NCI-H2107 treated with DMSO at 0.1 percent for 48 hours (cell line): ENCODE results near the gene SAMHD1.
"Not testable (repeated sequence)": the region's sequence is repeated elsewhere in the genome, so short reads cannot be mapped to it uniquely, and the experiment has no call there.

Source experiments
- DNase-seq: peaks from one replicate; lab custom pipeline; 2025; ENCODE audit not compliant: unreplicated experiment; lab: John Stamatoyannopoulos, UW

Gene SAMHD1

DNA sequence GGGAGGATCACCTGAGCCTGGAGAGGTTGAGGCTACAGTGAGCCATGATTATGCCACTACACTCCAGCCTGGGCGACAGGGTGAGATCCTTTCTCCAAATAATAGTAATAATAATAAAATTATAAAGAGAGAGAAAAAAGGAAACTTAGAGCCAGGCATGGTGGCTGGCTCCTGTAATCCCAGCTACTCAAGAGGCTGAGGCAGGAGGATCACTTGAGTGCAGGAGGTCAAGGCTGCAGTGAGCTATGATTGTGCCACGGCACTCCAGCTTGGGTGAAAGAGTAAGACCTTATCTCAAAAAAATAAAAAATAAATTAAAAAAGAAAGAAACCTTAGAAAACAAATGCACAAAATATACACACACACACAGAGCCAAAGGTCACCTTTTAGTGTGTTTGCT, 5.2 kb upstream of the SAMHD1 start:
- DNase-seq, result no peak

DNA sequence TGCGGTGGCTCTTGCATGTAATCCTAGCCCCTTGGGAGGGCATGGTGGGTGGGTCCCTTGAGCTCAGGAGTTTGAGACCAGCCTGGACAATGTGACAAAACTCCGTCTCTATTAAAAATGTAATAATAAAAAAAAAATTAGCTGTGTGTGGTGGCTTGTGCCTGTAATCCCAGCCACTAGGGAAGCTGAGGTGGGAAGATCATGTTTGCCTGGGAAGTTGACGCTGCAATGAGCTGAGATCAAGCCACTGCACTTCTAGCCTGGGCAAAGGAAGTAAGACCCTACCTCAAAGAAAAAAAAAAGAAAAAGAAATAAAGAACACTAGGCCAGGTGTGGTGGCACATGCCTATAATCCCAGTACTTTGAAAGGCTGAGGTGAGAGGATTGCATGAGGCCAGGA, 4.5 kb upstream of the SAMHD1 start:
- no peak for DNase-seq

DNA sequence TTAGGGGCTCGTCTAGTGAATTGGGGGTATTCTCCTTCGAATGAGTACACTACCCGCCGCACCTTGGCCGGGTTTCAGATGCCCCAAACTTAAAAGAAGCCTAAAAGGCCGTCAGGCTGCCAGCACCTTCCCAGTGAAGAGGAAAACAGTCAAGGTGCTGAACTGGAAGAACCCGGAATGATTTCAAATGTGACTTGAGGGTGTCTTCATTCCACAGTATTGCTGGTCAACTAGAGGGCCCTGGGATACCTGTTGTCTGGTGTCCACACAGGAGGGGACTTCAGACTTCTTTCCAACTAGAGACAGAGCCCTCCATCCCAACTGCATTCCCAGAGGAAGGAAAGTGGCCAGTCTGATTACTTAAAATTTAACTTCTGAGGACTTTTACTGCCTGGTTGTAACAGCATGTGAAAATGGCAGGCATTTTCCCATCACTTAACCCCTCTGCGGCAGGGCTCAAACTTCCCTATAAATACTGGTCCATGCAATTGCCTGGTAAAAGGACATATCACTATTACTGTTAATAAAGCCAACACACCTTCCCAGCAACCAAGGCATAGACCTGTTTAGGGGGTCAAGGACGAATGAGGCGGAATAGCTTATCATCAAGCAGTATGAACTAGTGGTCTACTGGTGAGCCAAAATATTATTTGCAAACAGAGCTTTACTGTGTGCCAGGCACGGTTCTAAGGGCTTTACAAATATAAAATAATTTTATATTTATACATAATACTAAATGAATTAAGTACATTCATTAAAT, 651 bp upstream of the SAMHD1 start:
- DNase-seq, result no peak

DNA sequence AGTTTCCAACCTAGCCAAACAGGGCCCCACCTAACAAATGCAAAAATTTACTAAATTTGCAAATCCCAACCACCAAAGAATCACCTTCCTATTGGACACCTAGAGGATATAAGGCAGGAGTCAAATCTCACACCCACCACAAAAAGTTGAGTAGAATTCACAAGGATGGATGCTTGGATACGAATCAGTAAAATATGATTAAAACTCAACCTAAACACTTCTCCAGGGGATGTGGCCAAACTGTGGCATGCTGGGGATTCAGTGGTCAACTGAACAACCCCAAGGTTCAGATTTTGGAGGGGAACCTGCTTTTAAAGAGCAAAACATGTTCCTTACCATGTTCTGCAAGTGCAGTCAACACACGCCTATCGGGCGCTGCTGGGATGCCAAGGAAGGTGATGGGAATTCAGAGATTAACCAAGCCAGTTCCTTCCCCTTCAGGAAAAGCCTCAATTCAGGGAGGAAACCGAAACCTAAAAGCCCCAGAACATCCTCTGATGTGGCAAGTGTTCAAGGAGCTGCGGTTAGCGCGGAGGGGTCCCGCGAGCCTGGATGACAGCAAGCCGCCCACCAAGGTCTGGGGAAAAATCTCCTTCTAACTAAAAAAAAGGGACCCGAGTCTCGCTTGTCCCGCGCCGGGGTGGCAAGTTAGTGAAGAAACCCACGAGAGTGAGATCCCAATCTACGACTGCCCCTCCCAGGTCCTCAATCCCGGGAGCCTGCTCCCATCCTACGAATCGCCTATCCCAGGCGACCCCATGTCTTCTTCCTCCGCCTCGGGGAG, 902 bp downstream of the SAMHD1 start:
- no peak for DNase-seq

DNA sequence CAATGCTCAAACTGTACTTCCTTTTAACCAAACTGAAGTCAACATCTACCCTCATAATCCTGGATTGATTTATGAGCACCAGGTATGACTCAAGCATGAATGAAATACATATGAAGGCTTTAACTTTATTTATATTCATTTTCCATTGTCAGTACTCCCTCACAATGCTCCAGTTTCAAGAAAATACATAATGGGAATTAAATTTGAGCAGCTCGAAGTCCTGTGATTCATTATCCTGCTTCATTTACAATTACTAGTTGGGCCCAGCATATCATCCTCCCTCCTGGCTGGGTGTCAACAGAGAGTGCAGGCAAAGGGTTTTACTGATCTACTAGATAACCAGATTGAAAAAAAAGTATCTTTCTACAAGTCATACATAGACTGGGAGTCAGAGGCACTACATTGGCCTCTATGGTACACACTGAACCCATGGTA, 10.1 kb downstream of the SAMHD1 start:
- no peak for DNase-seq

DNA sequence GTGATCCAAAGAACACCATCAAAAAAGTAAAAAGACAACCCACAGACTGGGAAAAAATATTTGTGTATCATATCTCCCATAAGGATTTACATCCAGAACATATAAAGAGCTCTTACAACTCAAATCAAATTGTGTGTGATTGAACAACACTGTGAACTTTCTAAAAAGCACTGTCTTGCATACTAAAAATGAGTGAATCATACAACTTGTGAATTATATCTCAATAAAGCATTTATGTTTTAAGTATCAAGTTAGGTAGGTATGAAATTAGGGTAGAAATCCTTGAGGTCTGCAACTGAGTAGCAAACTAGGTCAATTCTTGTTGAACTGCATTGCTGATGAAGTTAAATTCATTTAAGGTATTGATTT, 14.1 kb downstream of the SAMHD1 start:
- DNase-seq, result no peak

DNA sequence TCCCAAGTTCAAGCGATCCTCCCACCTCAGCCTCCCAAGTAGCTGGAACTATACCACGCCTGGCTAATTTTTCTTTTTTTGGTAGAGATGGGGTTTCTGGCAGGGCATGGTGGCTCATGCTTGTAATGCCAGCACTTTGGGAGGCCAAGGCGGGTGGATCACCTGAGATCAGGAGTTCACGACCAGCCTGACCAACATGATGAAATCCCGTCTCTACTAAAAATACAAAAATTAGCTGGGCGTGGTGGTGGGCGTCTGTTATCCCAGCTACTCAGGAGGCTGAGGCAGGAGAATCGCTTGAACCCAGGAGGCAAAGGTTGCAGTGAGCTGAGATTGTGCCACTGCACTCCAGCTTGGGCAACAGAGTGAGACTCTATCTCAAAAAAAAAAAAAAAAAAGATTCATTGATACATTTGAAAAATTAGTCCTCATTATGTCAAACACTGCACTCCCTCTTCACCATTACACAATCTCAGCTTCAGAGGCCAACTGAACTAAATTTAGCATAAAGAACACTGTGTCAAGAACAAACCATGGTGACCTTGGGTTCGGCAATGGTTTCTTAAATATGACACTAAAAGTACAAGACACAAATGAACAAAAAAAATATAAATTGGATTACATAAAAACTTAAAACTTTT, 14.6 kb downstream of the SAMHD1 start:
- DNase-seq, result not testable (repeated sequence)

DNA sequence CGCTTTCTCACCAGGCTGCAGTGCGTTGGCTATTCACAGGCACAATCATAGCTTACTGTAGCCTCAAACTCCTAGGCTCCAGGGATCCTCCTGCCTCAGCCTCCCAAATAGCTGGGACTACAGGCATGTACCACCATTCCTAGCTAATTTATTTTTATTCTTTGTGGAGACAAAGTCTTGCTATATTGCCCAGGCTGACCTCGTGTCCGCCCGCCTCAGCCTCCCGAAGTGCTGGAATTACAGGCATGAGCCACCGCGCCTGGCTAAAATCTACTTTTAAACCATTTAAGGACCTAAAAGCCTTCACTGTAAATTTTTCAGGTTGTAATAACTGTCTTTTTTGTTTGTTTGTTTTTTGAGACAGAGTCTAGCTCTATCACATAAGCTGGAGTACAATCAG, 15.2 kb downstream of the SAMHD1 start:
- DNase-seq, result no peak

DNA sequence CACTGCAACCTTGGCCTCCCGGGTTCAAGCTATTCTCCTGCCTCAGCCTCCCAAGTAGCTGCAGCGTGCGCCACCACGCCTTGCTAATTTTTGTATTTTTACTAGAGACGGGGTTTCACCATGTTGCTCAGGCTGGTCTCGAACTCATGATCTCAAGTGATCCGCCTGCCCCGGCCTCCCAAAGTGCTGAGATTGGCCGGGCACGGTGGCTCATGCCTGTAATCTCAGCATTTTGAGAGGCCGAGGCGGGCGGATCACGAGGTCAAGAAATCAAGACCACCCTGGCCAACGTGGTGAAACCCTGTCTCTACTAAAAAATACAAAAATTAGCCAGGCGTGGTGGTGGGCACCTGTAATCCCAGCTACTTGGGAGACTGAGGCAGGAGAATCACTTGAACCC, 17.9 kb downstream of the SAMHD1 start:
- not testable (repeated sequence) for DNase-seq

DNA sequence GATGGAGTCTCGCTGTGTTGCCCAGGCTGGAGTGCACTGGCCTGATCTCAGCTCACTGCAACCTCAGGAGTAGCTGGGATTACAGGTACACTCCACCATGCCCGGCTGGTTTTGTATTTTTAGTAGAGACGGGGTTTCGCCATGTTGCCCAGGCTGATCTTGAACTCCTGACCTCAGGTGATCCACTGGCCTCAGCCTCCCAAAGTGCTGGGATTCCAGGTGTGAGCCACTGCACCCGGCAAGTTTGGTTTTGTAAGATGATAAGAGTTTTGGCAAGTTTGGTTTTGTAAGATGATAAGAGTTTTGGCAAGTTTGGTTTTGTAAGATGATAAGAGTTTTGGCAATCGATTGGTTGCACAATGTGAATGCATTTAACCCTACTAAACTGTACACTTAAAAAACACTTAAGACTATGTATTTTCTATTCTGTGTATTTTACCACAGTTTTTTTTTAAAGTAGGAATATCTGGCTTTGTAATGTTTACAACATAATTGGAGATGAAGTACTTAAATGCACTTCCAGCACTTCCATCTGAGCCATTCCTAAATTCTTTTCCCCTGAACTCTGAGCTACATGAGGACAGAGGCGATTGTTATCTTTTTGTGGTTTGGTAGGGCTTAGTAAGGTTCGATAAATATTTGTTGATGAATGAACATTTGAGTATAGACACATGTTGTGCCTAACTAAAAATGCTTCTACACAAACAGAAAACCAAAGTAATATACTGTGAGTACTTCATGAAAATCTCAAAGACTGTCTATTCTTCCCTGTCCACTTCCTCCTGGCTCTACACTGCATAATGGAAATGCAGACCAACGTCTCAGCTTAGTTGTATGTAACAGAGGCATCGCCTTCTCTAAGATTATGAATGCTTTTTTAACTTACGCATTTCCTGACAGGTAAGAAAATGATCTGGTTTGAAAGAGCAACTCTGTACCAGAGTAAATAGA, 18.8 kb downstream of the SAMHD1 start:
- DNase-seq, result no peak

DNA sequence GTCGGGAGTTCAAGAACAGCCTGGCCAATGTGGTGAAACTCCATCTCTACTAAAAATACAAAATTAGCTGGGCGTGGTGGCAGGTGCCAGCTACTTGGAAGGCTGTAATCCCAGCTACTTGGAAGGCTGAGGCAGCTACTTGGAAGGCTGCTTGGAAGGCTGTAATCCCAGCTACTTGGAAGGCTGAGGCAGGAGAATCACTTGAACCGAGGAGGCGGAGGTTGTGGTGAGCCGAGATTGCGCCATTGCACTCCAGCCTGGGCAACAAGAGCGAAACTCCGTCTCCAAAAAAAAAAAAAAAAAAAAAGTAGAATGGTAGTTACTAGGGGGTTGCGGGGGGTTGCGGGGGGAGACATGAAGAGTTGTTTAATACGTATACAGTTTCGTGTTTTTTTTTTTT, 19.4 kb downstream of the SAMHD1 start:
- not testable (repeated sequence) for DNase-seq

DNA sequence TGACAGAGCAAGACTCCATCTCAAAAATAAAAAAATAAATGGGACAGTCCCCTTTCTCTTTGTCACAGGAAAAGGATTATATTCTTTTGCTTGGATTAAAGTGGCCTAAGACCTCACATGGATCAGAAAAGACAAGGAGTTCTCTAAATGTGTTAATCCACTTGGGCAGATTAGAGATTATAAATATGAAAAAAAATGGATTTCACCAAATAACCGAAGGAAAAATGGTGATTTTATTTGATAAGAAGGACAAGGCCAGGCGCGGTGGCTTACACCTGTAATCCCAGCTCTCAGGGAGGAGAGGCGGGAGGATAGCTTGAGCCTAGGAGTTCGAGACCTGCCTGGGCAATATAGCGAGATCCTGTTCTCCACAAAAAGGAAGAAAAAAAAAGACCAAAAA, 21.8 kb downstream of the SAMHD1 start:
- no peak for DNase-seq

DNA sequence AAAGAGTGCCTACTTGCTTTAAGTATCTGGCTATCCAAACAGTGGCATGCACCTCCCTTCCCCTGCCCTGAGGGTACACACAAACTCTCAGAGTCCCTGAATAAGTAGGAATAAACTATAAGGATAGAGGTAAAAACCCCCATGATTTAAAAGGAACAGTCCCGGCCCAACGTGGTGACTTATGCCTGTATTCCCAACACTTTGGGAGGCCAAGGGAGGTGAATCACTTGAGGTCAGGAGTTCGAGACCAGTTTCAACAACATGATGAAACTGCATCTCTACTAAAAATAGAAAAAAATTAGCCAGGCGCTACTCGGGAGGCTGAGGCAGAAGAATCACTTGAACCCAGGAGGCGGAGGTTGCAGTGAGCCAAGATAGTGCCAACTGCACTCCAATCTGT, 22.2 kb downstream of the SAMHD1 start:
- no peak for DNase-seq

DNA sequence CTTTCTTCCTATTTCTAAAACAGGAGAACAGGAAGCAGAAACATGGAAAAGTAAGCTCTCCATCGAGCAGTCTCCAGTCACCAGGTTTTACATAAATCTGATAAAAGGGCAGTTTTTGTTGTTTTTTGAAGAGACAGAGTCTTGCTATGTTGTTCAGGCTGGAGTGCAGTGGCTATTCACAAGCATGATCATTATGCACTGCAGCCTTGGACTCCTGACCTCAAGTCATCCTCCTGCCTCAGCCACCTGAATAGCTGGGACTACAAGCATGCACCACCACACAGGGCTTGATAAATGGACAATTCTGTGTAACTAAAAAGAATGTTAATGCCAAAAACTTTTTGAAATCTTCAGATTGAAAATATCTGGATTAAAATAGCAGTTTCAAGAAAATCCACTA, 23.8 kb downstream of the SAMHD1 start:
- DNase-seq, result no peak

DNA sequence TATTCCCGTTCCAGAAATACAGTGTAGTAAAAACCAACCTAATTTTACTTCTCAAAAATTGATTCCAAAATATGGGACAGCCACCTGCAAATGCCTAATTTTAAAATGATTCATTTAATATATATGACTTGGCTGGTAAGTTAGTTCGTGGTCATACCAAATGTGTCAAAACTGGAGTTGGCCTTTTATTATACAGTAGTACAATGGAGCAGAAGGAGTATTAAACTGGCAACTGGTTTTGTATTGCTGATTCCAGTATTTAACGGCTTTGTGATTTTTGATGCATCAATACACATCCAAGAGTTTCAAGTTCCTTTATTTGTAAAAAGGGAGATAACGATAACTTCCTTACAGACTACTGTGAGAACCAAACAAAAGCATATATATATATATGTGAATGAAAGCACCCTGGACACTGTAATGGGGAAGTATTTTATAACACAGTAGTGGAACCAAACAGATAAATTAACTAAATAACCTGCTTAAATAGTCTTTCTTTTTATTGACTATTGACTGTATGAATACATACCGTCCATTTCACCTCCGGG, 24.8 kb downstream of the SAMHD1 start:
- DNase-seq, result no peak

DNA sequence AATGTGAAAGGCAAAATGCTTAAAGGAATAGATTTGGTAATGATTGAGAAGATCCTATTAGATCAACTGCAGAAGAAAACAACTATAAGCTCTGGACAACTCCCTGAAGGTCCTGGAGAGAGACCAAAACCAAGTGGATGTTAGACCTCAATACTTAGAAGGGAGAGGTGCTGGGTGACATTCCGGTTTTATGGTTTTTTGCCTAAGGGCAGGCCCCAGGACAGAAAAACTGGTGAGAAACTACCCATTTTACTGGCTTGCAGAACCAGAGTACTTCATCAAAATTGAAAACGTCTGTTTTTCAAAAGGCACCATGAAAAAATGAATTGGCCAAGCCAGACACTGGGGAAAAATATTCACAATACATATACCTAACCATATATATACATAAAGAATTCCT, 26.3 kb downstream of the SAMHD1 start:
- DNase-seq, result no peak

DNA sequence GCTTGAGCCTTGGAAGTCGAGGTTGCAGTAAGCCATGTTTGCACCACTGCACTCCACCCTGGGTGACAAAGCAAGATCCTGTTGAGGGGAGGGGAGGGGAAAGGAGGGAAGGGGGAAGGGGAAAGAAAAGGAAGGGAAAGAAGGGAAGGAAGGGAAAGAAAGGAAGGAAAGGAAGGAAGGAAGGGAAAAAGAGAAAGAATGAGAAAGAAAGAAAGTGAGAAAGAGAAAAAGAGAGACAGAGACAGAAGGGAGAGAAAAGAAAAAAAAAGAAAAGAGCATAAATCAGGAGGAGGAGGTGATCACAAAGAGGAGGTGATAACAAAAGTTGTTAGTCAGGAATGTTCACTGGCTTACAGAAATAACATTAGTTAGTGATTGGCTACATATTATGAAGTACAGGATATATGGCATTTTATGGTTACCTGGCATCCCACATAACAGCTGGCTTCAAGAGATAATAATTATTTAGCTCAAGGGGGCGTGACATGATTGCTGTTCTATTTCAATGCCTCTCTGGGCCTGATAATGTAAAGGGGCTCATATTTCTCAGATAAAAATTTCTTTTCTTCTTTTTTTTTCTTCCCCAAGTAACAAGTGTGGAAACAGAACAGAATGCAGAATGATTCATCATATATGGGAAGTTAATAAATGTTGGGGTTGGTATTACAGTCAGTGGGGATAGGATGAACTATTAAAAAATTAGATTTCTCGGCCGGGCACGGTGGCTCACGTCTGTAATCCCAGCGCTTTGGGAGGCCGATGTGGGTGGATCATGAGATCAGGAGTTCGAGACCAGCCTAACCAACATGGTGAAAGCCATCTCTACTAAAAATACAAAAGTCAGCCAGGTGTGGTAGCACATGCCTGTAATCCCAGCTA, 27.1 kb downstream of the SAMHD1 start:
- no peak for DNase-seq

DNA sequence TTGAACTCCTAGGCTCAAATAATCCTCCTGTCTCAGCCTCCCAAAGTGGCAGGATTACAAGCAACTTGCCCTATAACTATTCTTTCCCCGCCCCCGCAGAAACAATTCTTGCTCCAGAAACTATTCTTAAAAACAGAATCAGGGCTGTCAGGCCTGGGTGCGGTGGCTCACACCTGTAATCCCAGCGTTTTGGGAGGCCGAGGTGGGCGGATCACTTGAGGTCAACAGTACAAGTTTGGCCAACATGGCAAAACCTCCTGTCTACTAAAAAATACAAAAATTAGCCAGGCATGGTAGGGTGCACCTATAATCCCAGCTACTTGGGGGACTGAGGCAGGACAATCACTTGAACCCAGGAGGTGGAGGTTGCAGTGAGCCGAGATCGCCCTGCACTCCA, 31.2 kb downstream of the SAMHD1 start:
- no peak for DNase-seq

DNA sequence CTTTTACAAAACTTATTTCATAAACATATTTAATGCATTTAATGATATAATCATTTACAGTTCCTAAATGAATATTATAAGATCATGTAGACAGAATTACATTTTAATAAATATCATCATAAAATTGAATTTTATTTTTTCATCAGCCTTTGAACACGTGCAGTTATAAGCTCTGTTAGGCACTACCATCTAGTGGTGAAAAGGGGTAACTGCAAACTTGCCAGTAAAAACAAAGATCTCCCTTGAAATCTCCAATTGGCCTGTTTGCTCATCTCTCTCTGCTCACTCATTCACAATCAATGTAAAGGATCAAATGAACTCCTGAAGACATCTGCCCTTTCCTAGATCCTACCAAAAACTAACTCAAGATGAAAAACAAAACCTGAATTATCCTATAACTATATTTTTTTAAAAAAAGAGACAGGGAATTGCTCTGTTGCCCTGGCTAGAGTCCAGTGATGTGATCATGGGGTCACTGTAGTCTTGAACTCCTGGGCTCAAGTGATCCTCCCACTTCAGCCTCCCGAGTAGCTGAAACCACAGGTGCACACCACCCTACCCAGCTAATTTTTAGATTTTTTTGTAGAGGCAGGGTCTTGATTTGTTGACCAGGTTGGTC, 31.7 kb downstream of the SAMHD1 start:
- DNase-seq, result no peak
